ENCODE measurements around the gene RRP15. TPM values are rescaled to one million over a fixed set of nuclear protein-coding genes. Genes with fewer than 3 reads are reported as not detected.

RRP15 gene
- total RNA-seq, 6 donors from 2014 or later = 1.0 to 16.9 (median 11.6) TPM

- Histone ChIP-seq H3K27ac (peak overlapping the region in 1 of 4 donors; percentile 53), H3K4me3 (no peak overlapping the region), H3K36me3 (peaks cover 0 to 2% (median 0%) of the 10 kb centered on the region in 4 donors), H3K4me1 (peaks cover 16 to 38% (median 29%) of the 10 kb centered on the region in 4 donors), H3K27me3 (no peaks in the 10 kb centered on the region), H3K9me3 (no peaks in the 10 kb centered on the region)
- ATAC-seq (ENCODE audit: low FRiP score in 2 of 2) = peak in 1 of 2 donors; percentile 8
- DNase-seq = no peak
- TF ChIP-seq EP300 (IDR thresholded peaks at IDR 0.05) (no peak), POLR2A (IDR thresholded peaks at IDR 0.05) (no peak), CTCF (IDR thresholded peaks at IDR 0.05) (peak in 3 of 6 experiments; percentile 13 to 42 (median 26)), POLR2AphosphoS5 (IDR thresholded peaks at IDR 0.05) (no peak)
- WGBS, 2 donors = 61% methylated on average over 7 of the region's 7 CpGs
These were observed 76.4 kb downstream of the RRP15 start for GRCh38 chr1:218361298-218362065.

- Histone ChIP-seq H3K27ac (no peak overlapping the region), H3K36me3 (peaks cover 0 to 2% (median 0%) of the 10 kb centered on the region in 4 donors), H3K27me3 (no peaks in the 10 kb centered on the region), H3K4me3 (no peak overlapping the region), H3K9me3 (no peaks in the 10 kb centered on the region), H3K4me1 (peaks cover 21 to 37% (median 33%) of the 10 kb centered on the region in 4 donors)
- ATAC-seq (ENCODE audit: low FRiP score in 2 of 2) (no peak), DNase-seq (no peak)
- TF ChIP-seq EP300 (IDR thresholded peaks at IDR 0.05) (no peak), POLR2AphosphoS5 (IDR thresholded peaks at IDR 0.05) (no peak), CTCF (IDR thresholded peaks at IDR 0.05) (no peak), POLR2A (IDR thresholded peaks at IDR 0.05) (no peak)
- 83 to 87% methylated on average over 5 of the region's 5 CpGs for WGBS, 2 donors
These were observed 77.5 kb downstream of the RRP15 start for GRCh38 chr1:218362418-218363076.

GRCh38 chr1:218363141-218363540 lies 78.0 kb downstream of the RRP15 start:
- ATAC-seq (ENCODE audit: low FRiP score in 2 of 2) = no peak
- Histone ChIP-seq H3K27me3 (no peaks in the 10 kb centered on the region), H3K27ac (peak overlapping the region in 1 of 4 donors; percentile 4), H3K4me3 (no peak overlapping the region), H3K36me3 (peaks cover 0 to 2% (median 0%) of the 10 kb centered on the region in 4 donors), H3K9me3 (no peaks in the 10 kb centered on the region), H3K4me1 (peaks cover 21 to 35% (median 30%) of the 10 kb centered on the region in 4 donors)
- no peak for TF ChIP-seq POLR2AphosphoS5 (IDR thresholded peaks at IDR 0.05)
- WGBS, 2 donors = 55 to 76% methylated on average over 1 of the region's 1 CpG
- no peak for DNase-seq

- Histone ChIP-seq H3K4me1 (peaks cover 21 to 35% (median 30%) of the 10 kb centered on the region in 4 donors), H3K27ac (peak overlapping the region in 3 of 4 donors; percentile 45 to 58 (median 54)), H3K36me3 (peaks cover 0 to 2% (median 0%) of the 10 kb centered on the region in 4 donors), H3K4me3 (no peak overlapping the region), H3K9me3 (no peaks in the 10 kb centered on the region), H3K27me3 (no peaks in the 10 kb centered on the region)
- ATAC-seq (ENCODE audit: low FRiP score in 2 of 2) = no peak
- 63 to 64% methylated on average over 7 to 8 of the region's 8 CpGs for WGBS, 2 donors
- TF ChIP-seq POLR2AphosphoS5 (IDR thresholded peaks at IDR 0.05) = no peak
- TF ChIP-seq CTCF (IDR thresholded peaks at IDR 0.05) = no peak
- no peak for TF ChIP-seq POLR2A (IDR thresholded peaks at IDR 0.05)
- no peak for TF ChIP-seq EP300 (IDR thresholded peaks at IDR 0.05)
- peak in 1 of 2 donors; percentile 54 for DNase-seq
These were observed 79.1 kb downstream of the RRP15 start for GRCh38 chr1:218364028-218364710.
